HG02870 (cell line): ENCODE data around the gene ADAMTS6.

Experiments used
- ATAC-seq: cut with Tn5 transposase; IDR thresholded peaks from one replicate; pipeline ENCODE4 v1.9.1; 2021; ENCODE audit warnings: mild to moderate bottlenecking, moderate library complexity; ENCODE audit not compliant: unreplicated experiment

The ADAMTS6 gene

DNA sequence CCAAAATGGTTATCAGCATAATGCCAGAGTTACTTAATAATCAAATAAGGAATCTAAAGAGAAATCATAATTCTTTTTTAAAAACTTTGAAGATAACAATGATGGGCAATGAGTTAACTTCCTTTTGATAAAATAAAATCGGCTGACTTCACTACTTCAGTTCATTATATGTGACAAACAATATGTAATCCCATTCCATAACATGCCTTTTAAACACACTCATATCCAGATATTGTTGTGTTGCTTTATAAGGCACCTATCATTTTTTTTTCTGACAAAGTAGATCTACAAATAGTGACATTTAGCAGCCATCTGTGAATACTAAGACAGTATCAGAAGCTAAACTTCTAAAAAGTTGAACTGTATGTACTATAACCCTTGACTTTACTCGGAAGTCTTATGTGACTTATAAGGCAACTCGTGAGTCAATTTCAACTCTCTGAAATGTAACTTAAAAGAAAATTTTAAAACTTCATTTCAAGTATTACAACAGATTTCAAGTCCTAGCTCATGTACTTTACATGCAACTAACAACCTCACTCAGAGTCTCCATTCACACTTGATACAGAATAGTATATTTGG, 7.5 kb downstream of the ADAMTS6 start:
- no peak for ATAC-seq

DNA sequence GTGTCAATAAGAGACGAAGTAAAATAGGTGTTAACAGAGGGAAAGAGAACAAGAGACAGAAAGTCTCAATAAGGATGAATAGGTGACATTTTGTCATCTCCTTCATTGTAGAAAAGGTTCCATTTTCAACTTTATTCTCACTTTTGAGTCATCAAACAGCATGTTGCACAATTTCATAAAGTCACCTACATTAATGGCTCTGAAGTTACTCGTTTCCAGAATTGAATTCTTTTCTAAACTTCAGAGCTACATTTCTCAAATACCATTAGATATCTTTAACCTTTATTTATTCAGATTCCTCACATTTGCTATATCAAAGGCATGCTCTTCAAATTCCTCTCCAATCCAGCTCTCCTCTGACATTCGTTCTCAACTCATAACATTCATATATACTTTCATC, 13.1 kb downstream of the ADAMTS6 start:
- ATAC-seq: no peak

DNA sequence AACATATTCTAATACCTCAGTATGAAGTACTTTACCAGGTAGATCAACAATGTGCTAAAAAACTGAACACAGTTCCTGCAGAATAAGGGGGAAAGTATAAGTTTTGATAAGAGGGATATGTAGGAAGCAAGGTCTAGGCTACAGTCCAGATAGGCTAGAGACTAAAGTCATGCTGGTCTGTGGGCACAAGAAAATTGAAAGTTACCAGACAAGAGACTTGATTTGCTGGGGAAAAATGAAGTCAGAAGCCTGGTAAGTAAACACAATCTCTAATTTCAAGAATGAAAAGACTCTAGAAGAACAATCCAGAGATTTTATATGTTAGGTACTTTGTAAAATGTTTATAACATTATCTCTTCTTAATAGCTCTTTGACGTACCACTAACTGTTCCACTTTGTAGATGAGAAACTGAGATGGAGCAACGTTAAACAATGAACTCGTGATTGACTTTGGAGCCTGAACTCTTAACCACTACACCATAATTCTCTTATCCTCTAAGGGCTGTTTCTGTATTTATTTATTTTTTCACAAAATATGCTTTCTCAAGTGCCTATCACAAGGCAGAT, 19.5 kb downstream of the ADAMTS6 start:
- no peak for ATAC-seq

DNA sequence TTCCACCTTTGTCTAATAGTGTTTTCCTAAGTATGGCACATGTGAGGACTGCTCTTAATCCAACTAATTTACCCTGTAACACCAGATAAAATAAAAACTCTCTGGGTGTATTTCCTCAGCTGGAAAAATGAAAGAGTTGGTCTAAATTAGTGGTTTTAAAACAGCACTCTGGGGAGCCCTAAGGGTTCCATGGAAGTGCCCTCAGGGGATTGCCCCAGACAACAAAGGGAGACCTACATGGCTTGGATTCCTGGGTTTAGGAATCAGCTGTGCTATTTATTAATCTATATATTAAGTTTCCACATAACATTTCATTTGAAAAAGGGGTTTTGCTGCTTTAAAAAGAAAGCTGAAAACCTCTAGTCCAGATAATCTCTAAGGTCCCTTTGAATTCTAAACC, 20.2 kb downstream of the ADAMTS6 start:
- no peak for ATAC-seq

DNA sequence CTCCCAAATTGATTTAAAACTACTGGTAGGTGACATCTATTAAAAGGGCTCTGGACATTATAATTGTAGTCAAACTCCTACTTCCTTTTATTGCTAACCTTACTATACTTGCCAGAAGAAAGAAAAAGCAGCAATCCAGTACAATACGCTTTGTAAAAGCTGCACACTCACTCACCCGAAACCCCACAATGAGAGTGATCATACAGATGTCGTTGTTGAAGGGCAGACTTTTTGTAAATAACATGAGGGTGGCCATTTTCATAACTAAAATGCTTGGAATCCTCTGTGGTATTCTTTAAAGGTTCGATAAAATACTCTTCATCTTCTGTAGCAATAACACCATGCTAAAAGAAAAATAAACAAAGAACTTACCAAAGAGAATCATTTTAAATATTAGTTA, 21.7 kb downstream of the ADAMTS6 start:
- ATAC-seq: no peak

DNA sequence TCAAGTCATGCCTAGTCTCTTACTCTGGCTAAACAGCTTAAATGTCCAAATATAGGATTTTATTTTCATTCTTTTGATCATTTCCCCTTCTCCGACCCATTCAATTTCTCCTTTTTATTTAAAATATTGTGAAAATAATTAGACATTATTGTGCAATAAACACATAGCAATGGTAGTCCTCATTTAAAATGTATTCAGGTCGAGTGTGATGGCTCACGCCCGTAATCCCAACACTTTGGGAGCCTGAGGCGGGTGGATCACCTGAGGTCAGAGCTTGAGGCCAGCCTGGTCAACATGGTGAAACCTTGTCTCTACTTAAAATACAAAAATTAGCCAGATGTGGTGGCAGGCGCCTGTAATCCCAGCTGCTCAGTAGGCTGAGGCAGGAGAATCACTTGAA, 26.7 kb downstream of the ADAMTS6 start:
- no peak for ATAC-seq

DNA sequence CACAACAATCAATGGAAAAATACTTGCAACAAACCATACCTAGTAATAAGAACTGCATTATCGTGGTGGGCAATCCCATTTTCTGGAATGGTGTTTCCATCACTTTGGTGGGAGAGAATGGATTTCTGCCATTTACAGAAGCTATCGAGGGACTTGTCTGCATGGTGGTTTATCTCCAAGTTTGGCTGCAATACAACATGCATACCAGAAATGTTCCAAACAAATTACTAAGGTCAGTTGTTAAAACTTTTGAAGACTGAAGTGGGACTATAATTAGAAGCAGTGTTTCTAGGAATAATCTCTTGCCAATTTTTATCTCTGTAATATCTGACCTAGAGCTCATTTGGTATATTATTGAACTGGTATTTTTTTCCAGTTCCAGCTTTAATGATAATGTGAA, 30.3 kb downstream of the ADAMTS6 start:
- no peak for ATAC-seq

DNA sequence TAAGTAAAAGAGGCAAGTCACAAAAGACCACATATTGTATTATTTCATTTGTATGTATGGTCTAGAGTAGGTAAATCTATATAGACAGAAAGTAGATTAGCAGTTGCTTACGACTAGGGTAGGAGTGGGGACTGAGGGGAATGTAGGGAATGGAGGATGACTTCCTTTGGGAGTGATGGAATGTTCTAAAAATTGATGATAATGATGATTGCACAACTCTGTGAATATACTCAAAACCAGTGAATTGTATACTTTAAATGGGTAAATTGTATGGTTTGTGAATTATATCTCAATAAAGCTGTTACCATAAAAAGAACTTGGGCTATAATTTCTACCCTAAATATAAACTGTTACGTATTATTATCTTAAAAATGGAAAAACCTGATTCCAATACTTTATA, 35.0 kb downstream of the ADAMTS6 start:
- no peak for ATAC-seq

DNA sequence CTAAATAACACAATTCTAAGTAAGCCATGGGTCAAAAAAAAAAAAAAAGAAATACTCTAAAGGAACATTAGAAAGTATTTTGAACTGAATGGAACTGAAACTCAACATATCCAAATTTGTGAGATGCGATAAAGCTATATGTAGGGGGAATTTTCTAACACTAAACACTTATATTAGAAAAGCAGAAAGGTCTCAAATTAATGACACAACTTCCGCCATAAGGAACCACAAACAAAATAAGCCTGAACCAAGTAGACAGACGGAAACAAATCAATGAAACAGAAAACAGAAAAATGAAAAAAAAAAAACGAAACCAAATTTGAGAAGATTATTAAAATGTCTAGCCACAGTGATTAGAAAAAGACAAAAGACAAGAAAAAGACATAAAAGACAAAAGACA, 39.9 kb downstream of the ADAMTS6 start:
- ATAC-seq: no peak

DNA sequence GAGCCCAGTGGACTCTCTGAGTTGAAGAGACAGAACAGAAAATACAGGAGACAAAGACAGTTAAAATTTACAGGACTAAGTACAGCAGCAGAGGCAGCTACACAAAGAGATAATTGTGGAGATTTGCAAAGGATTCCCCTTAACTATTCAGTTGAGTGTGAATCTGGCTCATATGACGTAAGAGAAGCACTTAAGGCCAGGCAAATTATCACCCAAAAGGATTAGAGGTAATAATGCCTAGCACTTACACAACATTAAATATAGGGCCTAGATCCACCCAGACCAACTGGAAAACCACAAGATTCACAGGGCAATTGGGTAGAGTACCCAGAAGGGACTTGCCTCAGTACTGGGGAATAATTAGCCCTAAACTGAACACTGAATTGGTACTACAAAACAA, 41.3 kb downstream of the ADAMTS6 start:
- ATAC-seq: no peak

DNA sequence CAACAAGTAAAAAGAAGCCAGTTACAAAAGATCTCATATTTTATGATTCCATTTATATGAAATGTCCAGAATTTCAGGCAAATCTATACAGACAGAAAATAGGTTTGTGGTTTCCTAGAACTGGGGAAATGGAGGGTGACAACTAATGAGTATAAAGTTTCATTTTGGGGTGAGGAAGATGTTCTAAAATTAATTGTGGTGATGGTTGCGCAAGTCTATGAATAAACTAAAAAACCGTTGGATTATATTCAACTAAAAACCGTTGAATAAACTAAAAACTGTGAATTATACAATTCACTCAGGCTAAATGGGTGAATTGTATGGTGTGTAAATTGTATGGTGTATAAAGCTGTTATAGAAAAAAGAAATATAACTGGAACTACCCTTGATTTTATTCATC, 47.6 kb downstream of the ADAMTS6 start:
- no peak for ATAC-seq

DNA sequence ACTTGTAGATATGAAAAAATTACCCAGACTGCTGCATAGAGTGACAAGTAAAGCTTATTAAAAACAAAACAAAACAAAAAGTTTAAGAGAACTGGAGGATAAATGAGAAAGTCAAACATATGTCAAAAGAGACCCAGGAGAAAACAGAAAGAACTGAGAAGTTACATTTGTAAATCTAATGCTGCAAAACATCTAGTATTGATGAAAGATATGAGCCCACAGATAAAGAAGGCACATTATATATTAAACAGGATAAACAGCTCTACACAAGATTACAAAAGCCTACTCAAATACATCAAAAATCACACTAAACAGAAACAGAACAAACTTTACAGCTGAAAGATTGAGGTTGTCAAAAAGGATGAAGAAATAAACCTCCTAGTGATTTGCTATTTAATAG, 55.1 kb downstream of the ADAMTS6 start:
- ATAC-seq: no peak

DNA sequence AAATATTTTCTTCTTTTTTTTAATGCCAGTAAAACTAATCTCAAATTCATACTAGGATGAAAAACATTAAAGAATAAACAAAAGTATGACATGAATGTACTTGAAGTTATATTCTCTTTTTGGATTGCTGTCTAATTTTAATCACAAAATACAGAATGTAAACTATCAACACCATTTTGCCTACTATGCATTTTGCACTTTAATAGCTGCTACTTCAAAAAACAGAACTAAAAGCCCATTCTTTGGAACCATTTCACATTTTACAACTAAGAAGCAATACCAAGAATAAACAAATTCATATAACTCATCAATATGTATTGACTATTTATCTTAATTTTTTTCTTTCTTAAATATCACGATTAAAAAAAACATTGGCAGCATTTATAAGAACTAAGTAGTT, 58.1 kb downstream of the ADAMTS6 start:
- ATAC-seq: no peak

DNA sequence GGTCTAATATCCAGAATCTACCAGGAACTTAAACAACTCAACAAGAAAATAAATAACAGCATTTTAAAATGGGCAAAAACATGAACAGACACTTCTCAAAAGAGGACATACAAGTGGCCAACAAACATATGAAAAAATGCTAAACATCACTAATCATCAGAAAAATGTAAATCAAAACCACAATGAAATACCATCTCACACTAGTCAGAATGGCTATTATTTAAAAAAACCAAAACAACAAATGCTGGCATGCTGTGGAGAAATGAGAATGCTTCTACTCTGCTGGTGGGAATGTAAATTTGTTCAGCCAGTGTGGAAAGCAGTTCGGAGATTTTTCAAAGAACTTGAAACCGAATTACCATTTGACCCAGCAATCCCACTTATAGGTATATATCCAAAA, 63.1 kb downstream of the ADAMTS6 start:
- no peak for ATAC-seq

DNA sequence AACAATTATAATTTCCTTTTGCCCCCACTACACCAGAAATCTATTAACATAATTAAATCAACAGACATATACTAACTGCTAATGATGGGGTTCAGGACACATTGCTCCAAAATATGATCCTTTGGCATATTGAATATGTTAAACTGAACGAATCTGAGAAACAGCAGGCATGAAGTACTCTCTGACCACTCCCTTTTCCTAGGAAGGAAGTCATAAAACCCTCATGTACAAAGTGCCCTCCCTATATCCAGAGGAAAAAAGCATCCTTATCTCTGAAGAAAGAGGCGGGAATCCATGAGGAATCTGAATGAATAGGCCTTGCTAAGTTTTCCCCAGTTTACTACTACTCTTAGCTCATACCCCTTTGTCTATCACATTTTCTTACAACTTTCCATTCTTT, 67.9 kb downstream of the ADAMTS6 start:
- no peak for ATAC-seq

DNA sequence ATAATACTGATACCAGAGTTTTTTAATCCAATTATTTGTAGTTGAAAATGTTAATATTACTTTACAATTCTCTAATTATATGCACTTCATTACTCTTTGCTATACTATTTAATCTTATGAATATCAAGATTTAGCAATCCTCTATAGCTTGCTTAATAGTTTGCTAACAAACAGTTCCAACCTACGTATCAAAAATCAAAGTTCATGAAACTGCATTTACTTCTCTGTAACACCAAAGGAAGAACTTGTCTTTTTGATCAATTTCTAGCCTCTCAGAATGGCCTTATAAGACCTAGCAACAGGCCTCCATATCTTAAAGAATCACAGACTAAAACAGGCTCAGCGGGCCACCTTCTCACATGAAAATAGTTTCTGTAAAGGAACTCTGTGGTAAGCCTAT, 68.9 kb downstream of the ADAMTS6 start:
- no peak for ATAC-seq

DNA sequence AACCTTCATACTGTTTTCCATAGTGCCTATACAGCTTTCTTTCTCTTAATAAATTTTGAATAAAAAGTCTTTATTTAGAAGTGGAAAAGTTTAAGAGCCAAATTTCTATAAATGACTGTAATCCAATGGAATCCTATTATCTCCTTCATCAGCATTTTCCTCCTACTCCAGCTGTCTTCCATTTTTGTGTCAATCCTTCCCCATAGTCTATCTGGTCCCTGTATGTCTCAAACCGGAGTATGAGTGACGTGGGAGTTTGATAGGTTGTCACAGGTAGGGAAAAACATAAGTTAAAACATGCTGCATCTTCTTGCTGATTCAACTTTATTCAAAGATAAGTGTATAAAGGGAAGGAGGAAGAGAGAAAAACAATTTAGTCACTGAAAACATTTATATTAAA, 70.4 kb downstream of the ADAMTS6 start:
- no peak for ATAC-seq

DNA sequence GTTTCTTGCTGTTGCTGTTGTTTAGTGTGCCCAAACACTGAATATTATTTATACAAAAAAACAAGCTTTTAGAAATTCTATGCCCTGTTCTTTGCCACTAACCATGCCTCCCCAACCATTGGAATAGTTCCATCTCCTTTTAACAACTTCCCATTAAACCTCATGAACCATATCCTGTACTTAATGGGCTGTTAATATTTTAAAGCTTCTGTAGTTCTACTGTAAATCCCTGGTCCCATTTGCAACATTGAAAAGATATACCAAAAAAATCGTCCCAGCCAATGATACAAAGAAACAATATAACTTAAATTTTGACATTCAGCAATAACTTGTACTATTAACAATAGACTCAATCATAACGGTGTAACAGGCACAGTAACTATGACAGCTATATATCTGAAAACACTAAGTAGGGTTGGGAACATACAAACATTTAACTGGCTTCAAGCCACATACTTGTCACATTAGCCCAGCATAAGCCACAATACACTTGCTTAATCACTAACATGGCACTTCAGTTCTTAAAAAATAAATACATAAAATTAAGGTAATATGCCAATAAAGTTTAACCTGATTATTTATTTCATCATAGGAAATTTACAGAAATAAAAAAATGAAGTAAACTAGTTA, 86.1 kb downstream of the ADAMTS6 start:
- no peak for ATAC-seq

DNA sequence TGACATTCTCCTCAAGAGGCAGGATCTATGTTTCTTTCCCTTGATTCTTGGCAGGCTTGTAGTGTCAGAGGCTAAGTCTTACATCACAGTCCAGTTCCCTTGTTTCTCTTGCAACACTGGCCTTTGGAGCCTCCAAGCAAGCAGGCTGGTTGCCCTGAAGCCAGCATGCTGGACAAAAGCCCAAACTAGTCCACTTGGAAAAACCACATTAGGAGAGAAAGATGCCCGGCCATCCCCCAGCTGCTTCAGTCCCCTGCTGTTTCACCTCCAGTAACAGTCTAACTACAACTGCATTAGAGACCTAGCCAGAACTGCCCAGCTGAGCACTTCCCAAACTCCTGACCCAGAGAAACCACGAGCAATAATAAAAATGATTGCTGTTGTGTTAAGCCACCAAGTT, 87.6 kb downstream of the ADAMTS6 start:
- no peak for ATAC-seq

DNA sequence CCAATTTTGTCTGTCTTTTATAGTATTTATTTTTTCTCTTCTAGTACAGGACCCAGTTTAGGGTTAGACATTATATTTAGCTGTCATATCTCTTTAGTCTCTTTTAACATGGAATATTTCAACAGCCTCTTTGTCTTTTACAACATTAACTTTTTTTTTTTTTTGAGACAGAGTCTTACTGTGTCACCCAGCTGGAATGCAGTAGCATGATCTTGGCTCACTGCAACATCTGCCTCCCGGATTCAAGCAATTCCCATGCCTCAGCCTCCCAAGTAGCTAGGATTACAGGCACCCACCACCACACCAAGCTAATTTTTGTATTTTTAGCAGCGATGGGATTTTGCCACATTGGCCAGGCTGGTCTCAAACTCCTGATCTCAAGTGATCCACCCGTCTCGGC, 90.1 kb downstream of the ADAMTS6 start:
- ATAC-seq: no peak

DNA sequence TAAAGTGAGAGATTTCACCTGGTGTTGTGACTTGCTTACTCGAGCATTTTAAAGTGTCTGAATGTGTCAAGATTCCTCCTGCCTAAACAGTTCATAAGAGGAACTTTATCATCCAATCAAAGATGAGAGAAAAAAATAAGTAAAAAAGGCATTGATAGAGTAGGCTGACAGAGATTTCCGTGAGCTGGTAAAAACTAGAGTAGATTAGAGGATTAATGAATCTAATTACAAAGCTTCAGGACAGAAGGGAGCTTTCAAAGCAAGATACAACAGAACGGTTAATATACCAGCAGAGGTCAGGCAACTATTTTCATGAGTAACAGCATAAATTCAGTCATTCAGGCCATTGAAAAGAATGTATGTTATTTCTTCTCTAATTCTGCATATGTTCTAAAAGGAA, 91.5 kb downstream of the ADAMTS6 start:
- no peak for ATAC-seq

DNA sequence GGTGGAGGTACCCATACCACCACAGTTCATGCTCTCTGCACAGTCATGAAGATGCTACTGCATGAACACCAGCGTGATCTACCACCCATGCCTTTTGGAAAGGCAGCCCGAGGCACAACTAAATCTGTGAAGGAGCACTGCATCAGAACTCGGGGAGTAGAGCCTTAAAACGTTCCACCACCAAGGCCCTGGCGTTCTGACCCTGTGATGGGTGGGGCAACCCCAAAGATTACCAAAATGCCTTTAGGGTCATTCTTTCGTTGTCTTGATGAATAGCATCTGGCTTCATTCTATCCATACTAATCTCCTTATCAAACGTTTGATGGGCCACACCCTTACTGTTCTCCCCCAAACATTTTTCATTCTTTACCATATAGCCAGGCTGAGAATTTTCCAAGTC, 97.9 kb downstream of the ADAMTS6 start:
- ATAC-seq: no peak

DNA sequence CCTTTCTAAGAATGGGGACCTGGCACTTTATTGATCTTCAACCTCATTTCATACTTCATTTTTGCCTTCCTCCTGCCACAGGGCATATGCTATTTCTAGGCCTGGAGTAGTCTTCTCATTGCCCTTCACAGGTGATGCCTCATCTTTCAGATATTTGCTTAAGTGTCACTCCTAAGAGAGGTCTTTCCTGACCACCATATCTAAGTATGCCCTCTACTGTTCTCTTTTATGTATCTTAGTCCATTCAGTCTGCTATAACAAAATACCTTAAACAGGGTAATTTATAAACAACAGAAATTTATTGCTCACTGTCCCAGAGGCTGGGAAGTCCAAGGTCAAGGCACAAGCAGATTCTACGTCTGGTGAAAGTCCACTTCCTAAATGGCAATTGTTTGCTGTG, 99.1 kb downstream of the ADAMTS6 start:
- ATAC-seq: no peak
